ENCODE results near the gene CDK10.

- no peak for TF ChIP-seq CTCF (conservative IDR thresholded peaks at IDR 0.05; ENCODE audit: low read depth, low read length)
- no peak for TF ChIP-seq EZH2 (IDR thresholded peaks at IDR 0.05; ENCODE audit: borderline replicate concordance, low read depth, low read length, poor library complexity, severe bottlenecking)
Observed at GRCh38 chr16:89638455-89638854, 48.0 kb upstream of the CDK10 start.

All from A673 (cell line).